Suprapubic skin (tissue), 4 donors: Measurements from ENCODE around the gene HRH2. TPM values are rescaled to one million over a fixed set of nuclear protein-coding genes. Genes with fewer than 3 reads are reported as not detected.
A peak's percentile ranks its signal among the peaks of the same experiment; 100 is the strongest.

ENCODE experiments used
- DNase-seq, 2 donors: peaks; one replicate each; pipeline ENCODE4 v3.0.0-alpha.2; 2019; ENCODE audit warnings: low spot score in 2 of 2
- H3K27ac ChIP-seq: fragments of 200-600 bp; sonication (generic); one replicate; pipeline ENCODE4 v1.5.1; 2019
- H3K27me3 ChIP-seq: fragments of 200-600 bp; sonication (generic); one replicate; pipeline ENCODE4 v1.5.1; 2019
- H3K36me3 ChIP-seq: fragments of 200-600 bp; sonication (generic); one replicate; pipeline ENCODE4 v1.5.1; 2019
- H3K4me1 ChIP-seq: fragments of 200-600 bp; sonication (generic); one replicate; pipeline ENCODE4 v1.5.1; 2019
- H3K4me3 ChIP-seq: fragments of 200-600 bp; sonication (generic); one replicate; pipeline ENCODE4 v1.5.1; 2019; ENCODE audit warnings: mild to moderate bottlenecking
- H3K9me3 ChIP-seq: fragments of 200-600 bp; sonication (generic); one replicate; pipeline ENCODE4 v1.5.1; 2019
- CTCF ChIP-seq, 2 donors: fragments of 200-600 bp in 1 of 2; fragments of 450-650 bp in 1 of 2; sonication (generic) in 1 of 2; IDR thresholded peaks; one replicate each; pipeline ENCODE4 v1.5.1; 2016 to 2019; ENCODE audit warnings: antibody characterized with exemption in 2 of 2, mild to moderate bottlenecking in 1 of 2, moderate library complexity in 1 of 2
- EP300 ChIP-seq: sonication (generic); formaldehyde crosslinking; IDR thresholded peaks from one replicate; pipeline ENCODE4 v1.6.1; 2017; ENCODE audit warnings: antibody characterized with exemption
- POLR2A ChIP-seq, 2 donors: fragments of 450-650 bp; IDR thresholded peaks; one replicate each; pipeline ENCODE4 v1.6.1; 2017; ENCODE audit warnings: antibody characterized with exemption in 2 of 2, mild to moderate bottlenecking in 2 of 2, moderate library complexity in 2 of 2
- POLR2AphosphoS5 ChIP-seq, 3 donors: sonication (generic); formaldehyde crosslinking; IDR thresholded peaks; one replicate each; pipeline ENCODE4 v1.6.1; 2017; ENCODE audit warnings: antibody characterized with exemption in 3 of 3
- WGBS: methylation state at CpG from one replicate; pipeline ENCODE4 v1.1.5; 2018; 5-methylcytosine and 5-hydroxymethylcytosine counted together
- total RNA-seq, 4 donors: library from RNA; depleted of rRNA; stranded (reverse); fragments of >200 nt; gene quantifications; one replicate each; pipeline ENCODE4 v1.1.0, GENCODE V29; 2016

The HRH2 gene
- total RNA-seq, 4 donors from 2014 or later: 0.81 to 1.4 (median 1.0) TPM

- H3K27ac ChIP-seq: no peak overlapping the region
- peaks cover 19% of the 10 kb centered on the region for H3K27me3 ChIP-seq
- TF ChIP-seq EP300 (no peak), POLR2A (IDR thresholded peaks at IDR 0.05) (no peak), CTCF (IDR thresholded peaks at IDR 0.05) (no peak), POLR2AphosphoS5 (IDR thresholded peaks at IDR 0.05) (no peak)
- H3K4me3 ChIP-seq: no peak overlapping the region
- DNase-seq: no peak
- H3K36me3 ChIP-seq: no peaks in the 10 kb centered on the region
- WGBS: 81% methylated on average over 8 of the region's 9 CpGs
- H3K4me1 ChIP-seq: peaks cover 7% of the 10 kb centered on the region
- no peaks in the 10 kb centered on the region for H3K9me3 ChIP-seq
Measured at GRCh38 chr5:175686826-175687225, 29.0 kb downstream of the HRH2 start.

GRCh38 chr5:175687231-175687701 is 29.4 kb downstream of the HRH2 start:
- peaks cover 19% of the 10 kb centered on the region for H3K27me3 ChIP-seq
- H3K4me3 ChIP-seq: no peak overlapping the region
- WGBS: 89% methylated on average over 5 of the region's 14 CpGs
- no peak for DNase-seq
- H3K27ac ChIP-seq: no peak overlapping the region
- H3K36me3 ChIP-seq: no peaks in the 10 kb centered on the region
- TF ChIP-seq POLR2A (IDR thresholded peaks at IDR 0.05) (no peak), CTCF (IDR thresholded peaks at IDR 0.05) (no peak), POLR2AphosphoS5 (IDR thresholded peaks at IDR 0.05) (no peak), EP300 (no peak)
- peaks cover 7% of the 10 kb centered on the region for H3K4me1 ChIP-seq
- H3K9me3 ChIP-seq: no peaks in the 10 kb centered on the region

- TF ChIP-seq EP300 (no peak), POLR2AphosphoS5 (IDR thresholded peaks at IDR 0.05) (no peak), POLR2A (IDR thresholded peaks at IDR 0.05) (no peak), CTCF (IDR thresholded peaks at IDR 0.05) (no peak)
- DNase-seq: no peak
- Histone ChIP-seq H3K4me3 (no peak overlapping the region), H3K27me3 (peaks cover 14% of the 10 kb centered on the region), H3K9me3 (no peaks in the 10 kb centered on the region), H3K36me3 (no peaks in the 10 kb centered on the region), H3K27ac (peak overlapping the region; percentile 32), H3K4me1 (peaks cover 7% of the 10 kb centered on the region)
- WGBS: 45% methylated on average over 5 of the region's 12 CpGs
Measured at GRCh38 chr5:175688352-175689146, 30.7 kb downstream of the HRH2 start.

GRCh38 chr5:175689147-175689991 is 31.5 kb downstream of the HRH2 start:
- WGBS: 48% methylated on average over 9 of the region's 9 CpGs
- DNase-seq: peak in 1 of 2 donors; percentile 77
- Histone ChIP-seq H3K36me3 (no peaks in the 10 kb centered on the region), H3K4me3 (no peak overlapping the region), H3K27me3 (peaks cover 12% of the 10 kb centered on the region), H3K27ac (peak overlapping the region; percentile 68), H3K4me1 (peaks cover 7% of the 10 kb centered on the region), H3K9me3 (no peaks in the 10 kb centered on the region)
- TF ChIP-seq CTCF (IDR thresholded peaks at IDR 0.05): no peak
- TF ChIP-seq POLR2AphosphoS5 (IDR thresholded peaks at IDR 0.05): no peak
- no peak for TF ChIP-seq POLR2A (IDR thresholded peaks at IDR 0.05)
- TF ChIP-seq EP300: no peak

GRCh38 chr5:175690025-175690424 is 32.2 kb downstream of the HRH2 start:
- no peaks in the 10 kb centered on the region for H3K9me3 ChIP-seq
- H3K27ac ChIP-seq: peak overlapping the region; percentile 68
- TF ChIP-seq CTCF (IDR thresholded peaks at IDR 0.05): no peak
- no peak for TF ChIP-seq EP300
- no peak for TF ChIP-seq POLR2AphosphoS5 (IDR thresholded peaks at IDR 0.05)
- no peak for TF ChIP-seq POLR2A (IDR thresholded peaks at IDR 0.05)
- H3K27me3 ChIP-seq: peaks cover 14% of the 10 kb centered on the region
- H3K4me3 ChIP-seq: no peak overlapping the region
- no peak for DNase-seq
- H3K4me1 ChIP-seq: peaks cover 7% of the 10 kb centered on the region
- H3K36me3 ChIP-seq: no peaks in the 10 kb centered on the region
- 75% methylated on average over 5 of the region's 5 CpGs for WGBS
